GM19372 (cell line): ENCODE results near the gene CKMT1A.
"Not testable (repeated sequence)": the region's sequence is repeated elsewhere in the genome, so short reads cannot be mapped to it uniquely, and the experiment has no call there.

Experiments
- ATAC-seq: cut with Tn5 transposase; IDR thresholded peaks from one replicate; pipeline ENCODE4 v1.9.1; 2021; ENCODE audit warnings: mild to moderate bottlenecking, low read depth, moderate library complexity; ENCODE audit not compliant: unreplicated experiment

The CKMT1A gene

GRCh38 chr15:43693148-43694022 lies at the start of gene CKMT1A:
Gene CKMT1A (plus strand): TSS chr15:43693859. CDS start chr15:43694051, 192 bp downstream.
- not testable (repeated sequence) for ATAC-seq

DNA sequence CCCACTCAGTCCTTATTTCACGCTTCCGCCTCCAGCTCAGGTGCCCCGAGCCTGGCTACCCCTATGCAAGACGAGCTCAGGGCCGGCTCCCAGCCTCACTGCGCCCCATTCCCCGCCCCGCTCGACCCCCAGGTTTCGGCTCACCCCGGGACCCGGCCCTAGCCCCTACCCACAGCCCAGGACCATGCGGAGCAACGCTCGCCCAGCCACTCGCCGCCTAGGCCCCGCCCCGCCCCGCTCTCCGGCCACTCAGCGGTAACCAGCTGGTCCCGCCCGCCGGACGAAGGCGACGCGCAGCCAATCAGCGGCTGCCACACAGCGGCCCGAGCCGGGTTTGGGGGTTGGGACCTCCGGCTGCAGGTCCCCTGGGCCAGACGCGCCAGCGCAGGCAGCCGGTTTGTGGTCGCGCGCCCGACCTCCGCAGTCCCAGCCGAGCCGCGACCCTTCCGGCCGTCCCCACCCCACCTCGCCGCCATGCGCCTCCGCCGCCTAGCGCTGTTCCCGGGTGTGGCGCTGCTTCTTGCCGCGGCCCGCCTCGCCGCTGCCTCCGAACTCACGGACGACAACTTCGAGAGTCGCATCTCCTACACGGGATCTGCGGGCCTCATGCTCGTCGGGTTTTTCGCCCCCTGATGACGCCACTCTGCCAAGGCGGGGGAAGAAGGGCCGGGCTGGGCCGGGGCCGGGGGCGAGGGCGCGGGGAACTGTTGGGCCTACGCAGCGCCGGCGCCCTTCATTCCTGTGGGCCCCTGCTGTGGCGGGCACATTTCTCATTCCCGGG lies 44.8 kb upstream of the CKMT1A start, which contains the start of gene CATSPER2:
Gene CATSPER2, minus strand, starts transcription at position 196 of the 781 bp plus-strand sequence. CDS start 783 bp downstream, outside the sequence.
- ATAC-seq, result no peak

DNA sequence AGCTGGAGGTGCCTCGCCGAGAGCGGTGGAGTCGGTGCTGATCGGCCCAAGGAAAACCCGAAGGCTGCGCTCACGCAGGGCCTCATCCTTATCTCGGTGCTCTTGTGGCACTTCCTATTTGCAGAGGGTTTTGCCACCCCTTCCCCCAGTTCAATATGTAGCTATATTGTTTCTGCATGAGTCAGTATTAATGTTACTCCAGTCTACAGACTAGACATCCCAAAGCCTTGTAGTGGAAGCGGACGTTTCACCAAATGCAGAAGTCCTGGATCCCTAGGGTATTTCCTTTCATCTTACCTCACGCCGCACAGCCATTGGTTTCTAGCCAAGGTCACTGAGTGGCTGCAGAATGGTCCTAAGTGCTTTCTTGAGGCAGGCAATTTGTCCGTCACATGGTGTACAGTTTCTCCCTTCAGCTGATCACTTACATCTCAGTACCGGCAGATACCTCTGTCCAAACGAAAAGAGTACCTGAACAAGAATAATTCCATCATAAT lies 44.2 kb upstream of the CKMT1A start:
- not testable (repeated sequence) for ATAC-seq

GRCh38 chr15:43659727-43660126 lies 33.9 kb upstream of the CKMT1A start:
- not testable (repeated sequence) for ATAC-seq

DNA sequence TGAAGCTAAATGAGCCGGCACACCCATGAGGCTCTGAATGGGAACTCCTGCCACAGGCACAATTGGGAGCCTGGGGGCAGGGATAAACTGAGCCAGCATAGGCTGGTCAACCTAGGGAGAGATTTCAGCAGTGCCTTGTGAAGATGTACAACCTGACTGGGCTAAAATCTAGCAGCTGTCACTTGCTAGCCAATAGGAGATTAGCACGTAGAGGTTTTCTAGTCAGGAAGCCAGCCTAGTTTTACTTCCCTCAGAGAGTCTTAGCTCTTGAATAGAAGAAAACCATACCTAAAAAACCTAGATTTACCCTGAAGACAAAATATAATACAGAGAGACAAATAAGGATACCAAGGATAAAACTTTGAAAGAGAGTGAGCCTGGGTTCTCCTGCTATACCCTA lies 31.4 kb upstream of the CKMT1A start:
- ATAC-seq, result not testable (repeated sequence)

DNA sequence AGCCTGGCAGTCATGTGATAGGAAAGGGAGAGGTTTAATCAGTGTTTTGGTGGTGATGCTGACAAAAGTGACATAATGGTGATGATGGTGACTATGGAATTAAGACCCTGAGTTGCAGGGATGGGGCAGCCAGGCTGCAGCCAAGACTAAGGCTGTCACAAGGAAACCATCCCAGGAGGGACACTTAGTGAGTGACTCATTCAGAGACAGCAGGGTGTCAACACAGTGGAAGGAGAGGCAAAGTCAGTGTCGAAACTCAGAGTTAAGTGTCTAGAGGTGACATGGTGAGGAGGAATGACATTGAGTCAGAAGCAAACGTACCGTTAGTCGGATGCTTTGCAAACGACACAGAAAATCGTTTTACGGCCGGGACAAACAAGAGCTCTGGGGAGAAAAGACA lies 30.3 kb upstream of the CKMT1A start:
- not testable (repeated sequence) for ATAC-seq

GRCh38 chr15:43666177-43666576 lies 27.5 kb upstream of the CKMT1A start:
- ATAC-seq, result not testable (repeated sequence)

- ATAC-seq, result not testable (repeated sequence)
Observed at GRCh38 chr15:43674175-43674574, 19.5 kb upstream of the CKMT1A start.

DNA sequence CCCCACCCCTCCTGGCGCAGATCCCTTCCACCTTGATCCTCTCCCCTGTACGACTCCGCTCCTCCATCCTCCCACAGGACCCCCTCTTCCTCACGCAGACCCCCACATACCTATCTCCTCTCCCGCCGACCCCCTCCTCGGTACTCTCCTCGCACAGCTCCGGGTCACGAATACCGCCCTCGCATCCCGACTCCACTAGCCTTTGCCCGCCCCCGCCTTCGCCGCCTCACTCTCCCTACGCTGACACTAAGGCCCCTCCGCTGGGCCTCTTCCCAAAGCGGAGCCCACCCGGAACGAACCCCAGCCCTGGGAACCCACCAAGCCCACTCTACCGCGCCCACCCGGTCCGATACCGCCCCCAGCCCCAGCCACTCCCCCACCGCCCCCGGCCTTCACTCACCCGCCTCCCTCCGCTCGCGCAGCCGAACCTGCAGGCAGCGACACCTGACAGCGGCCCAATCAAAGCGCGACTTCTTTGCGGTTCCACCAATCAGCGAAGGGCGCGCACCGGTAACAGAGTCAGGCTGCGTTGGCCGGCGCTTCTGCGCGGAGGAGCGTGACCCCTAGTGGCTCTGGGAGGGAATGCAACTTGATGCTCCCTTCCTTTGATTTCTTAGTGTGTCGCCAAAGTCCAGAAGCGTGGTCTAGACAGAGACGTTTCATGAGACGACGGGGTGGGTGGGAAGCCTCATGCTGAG lies 3.9 kb upstream of the CKMT1A start:
- peak; percentile 99 for ATAC-seq

- not testable (repeated sequence) for ATAC-seq
Observed at GRCh38 chr15:43692679-43693078, 980 bp upstream of the CKMT1A start.

- ATAC-seq, result no peak
Observed at GRCh38 chr15:43702174-43702573, 8.5 kb downstream of the CKMT1A start.

- ATAC-seq, result no peak
Observed at GRCh38 chr15:43702701-43703424, 9.2 kb downstream of the CKMT1A start.

DNA sequence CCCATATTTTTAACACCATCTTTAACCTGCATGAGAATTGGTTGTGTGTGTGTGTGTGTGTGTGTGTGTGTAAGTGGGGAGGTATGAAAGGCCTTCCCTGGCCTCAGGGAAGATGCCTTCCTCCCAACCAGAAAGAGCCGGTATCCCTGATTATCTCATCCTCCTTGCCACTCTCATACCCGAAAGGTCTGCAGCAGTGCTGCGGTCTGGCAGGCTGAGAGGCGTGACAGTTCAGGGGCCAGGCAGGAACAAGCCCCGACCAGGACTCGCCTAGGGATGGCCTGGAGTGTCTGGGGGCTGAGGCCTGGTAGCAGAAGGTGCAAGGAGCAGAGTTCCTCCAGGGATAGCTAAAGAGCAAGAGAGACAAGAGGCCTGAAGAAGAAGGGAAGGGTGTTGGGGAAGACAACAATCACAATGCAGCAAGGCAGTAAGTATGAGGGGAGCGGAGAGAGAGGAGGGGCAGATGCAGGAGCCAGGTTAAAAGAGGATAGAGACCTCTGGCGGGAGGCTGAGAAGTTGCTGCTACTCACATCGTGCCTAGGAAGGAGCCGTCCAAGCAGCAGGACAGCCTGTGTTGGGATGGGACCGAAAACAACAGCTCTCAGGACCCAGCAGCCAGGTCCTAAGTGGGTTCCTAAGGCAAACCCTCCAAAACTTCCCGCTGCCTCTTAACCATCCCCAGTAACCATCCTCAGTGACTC lies 16.9 kb downstream of the CKMT1A start:
- not testable (repeated sequence) for ATAC-seq

GRCh38 chr15:43723151-43723550 lies 29.5 kb downstream of the CKMT1A start:
- no peak for ATAC-seq

DNA sequence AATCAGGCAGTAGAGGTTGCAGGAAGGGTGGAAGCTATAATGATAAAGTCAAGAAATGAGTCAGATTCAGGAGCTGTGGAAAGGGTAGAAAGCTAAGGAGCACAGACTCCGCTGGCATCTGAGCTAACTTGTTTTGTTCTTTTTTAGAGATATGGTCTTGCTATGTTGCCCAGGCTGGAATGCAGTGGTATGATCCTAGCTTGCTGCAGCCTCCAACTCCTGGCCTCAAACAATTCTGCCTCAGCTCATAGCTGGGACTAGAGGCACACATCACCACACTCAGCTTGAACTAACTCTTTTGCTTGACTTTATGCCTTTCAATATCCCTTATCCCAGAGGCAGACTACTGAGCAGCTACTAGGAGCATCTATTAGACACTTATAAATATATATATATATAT lies 32.6 kb downstream of the CKMT1A start:
- not testable (repeated sequence) for ATAC-seq

DNA sequence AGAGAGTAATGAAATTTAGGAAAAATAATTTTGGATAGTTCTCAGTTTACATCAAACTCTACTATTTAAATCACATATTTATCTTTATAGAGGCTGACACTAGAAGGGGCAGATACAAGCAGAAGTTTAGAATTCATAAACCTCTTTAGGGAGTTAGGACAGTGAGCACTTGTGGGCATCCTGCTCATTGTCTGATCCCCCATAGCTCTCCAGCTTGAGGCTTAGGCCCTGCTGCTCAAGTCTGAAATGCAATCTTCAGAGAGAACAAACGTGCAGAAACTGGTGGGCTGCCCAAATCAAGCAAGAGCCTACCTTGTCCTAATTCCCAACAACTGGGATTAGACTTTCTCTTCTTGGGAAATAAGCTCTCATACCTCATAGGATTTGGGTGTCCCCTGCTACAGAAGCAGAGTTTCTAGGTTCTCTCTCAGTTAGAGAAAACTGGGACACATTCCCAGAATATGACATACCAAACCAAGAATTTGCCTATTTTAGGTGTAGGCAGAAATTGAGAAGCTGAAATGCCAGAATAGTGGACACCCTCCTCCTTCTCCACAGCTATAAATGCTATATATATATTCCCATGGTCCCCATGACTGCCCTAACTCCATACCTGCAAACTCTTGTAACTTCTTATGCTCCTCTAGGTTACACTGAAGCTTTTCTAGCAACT lies 34.5 kb downstream of the CKMT1A start:
- not testable (repeated sequence) for ATAC-seq

DNA sequence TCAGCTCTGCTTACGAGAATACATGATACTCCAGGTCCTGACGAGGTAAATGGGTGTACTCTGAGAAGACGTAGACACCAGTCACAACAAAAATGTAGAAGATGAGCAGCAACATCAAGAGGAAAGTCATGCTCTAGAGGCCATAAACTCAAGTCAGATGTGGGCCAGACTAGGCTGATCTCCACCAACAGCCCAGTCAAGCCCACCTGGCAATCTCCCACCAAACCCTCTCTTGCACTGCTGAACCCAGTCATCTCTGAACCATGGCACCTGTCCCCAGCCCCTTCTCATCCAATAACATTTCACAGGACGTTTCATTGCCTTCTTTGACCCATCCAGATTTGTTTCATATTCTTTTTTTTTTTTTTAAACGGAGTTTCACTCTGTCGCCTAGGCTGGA lies 41.8 kb downstream of the CKMT1A start:
- ATAC-seq, result no peak

DNA sequence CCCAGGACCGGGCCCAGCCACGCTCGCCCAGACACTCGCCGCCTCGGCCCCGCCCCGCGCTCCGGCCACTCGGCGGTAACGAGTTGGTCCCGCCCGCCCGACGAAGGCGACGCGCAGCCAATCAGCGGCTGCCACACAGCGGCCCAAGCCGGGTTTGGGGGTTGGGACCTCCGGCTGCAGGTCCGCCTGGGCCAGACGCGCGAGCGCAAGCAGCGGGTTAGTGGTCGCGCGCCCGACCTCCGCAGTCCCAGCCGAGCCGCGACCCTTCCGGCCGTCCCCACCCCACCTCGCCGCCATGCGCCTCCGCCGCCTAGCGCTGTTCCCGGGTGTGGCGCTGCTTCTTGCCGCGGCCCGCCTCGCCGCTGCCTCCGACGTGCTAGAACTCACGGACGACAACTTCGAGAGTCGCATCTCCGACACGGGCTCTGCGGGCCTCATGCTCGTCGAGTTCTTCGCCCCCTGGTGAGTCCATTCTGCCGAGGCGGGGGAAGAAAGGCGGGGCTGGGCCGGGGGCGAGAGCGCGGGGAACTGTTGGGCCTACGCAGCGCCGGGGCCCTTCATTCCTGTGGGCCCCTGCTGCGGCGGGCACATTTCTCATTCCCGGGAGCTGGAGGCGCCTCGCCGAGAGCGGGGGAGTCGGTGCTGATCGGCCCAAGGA lies 52.7 kb downstream of the CKMT1A start, which contains the start of gene PDIA3:
Gene PDIA3, plus strand, starts transcription at position 194 of the 658 bp plus-strand sequence. Its CDS starts 102 bp downstream, at position 296.
- ATAC-seq, result peak; percentile 70
